ENCODE results near the gene TSPAN2.

DNA sequence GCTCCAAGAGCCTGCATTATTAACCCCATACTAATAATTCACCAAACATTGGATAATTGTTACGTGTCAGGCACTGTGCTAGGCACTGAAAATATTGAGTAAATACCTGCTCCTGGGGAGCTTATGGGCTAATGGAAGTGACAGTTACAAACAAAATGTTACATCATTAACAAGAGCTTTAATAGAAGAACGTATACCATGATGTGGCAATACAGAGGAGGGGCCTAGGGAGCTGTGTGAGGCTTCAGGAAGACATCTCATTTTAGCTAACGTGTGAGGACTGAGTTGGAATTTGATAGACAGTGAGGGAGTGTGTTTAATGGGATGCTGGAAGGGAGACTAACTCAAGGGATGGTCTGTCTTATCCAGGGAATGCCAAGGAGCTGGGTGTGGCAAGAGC is 16.5 kb upstream of the TSPAN2 start:
- TF ChIP-seq, protein P1, sequence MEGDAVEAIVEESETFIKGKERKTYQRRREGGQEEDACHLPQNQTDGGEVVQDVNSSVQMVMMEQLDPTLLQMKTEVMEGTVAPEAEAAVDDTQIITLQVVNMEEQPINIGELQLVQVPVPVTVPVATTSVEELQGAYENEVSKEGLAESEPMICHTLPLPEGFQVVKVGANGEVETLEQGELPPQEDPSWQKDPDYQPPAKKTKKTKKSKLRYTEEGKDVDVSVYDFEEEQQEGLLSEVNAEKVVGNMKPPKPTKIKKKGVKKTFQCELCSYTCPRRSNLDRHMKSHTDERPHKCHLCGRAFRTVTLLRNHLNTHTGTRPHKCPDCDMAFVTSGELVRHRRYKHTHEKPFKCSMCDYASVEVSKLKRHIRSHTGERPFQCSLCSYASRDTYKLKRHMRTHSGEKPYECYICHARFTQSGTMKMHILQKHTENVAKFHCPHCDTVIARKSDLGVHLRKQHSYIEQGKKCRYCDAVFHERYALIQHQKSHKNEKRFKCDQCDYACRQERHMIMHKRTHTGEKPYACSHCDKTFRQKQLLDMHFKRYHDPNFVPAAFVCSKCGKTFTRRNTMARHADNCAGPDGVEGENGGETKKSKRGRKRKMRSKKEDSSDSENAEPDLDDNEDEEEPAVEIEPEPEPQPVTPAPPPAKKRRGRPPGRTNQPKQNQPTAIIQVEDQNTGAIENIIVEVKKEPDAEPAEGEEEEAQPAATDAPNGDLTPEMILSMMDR (IDR thresholded peaks at IDR 0.05): no peak
- no peak for TF ChIP-seq POLR2A (IDR thresholded peaks at IDR 0.05)
